SU-DHL-6 (cell line): Measurements from ENCODE around the gene TAF13.

Experiments
- H2AFZ ChIP-seq: fragments of 200-600 bp; sonication (generic); 2 replicates; pipeline ENCODE4 v1.6.1; 2014; ENCODE audit warnings: low read depth, mild to moderate bottlenecking, moderate library complexity, mixed read lengths, antibody characterized with exemption, low read length; ENCODE audit not compliant: severe bottlenecking
- H3F3A ChIP-seq: fragments of 200-600 bp; shearing (Covaris generic); 2 replicates; pipeline ENCODE4 v1.6.0; 2016; ENCODE audit warnings: antibody characterized with exemption, mild to moderate bottlenecking; ENCODE audit not compliant: insufficient read depth
- H3K27ac ChIP-seq: fragments of 200-600 bp; sonication (generic); 2 replicates; pipeline ENCODE4 v1.5.1; 2016; ENCODE audit warnings: low read depth, mild to moderate bottlenecking, low read length, moderate library complexity, mixed read lengths
- H3K27me3 ChIP-seq: fragments of 200-600 bp; sonication (generic), shearing (Covaris generic); 2 replicates; pipeline ENCODE4 v1.6.0; 2014; ENCODE audit warnings: mild to moderate bottlenecking, low read length
- H3K36me3 ChIP-seq: fragments of 200-600 bp; sonication (generic); 2 replicates; pipeline ENCODE4 v1.6.1; 2014; ENCODE audit warnings: mild to moderate bottlenecking, low read length, mixed read lengths
- H3K4me2 ChIP-seq: fragments of 300-600, 200-600 bp; shearing (Covaris generic), sonication (generic); 2 replicates; pipeline ENCODE4 v1.6.0; 2014; ENCODE audit warnings: low read length, low read depth, mild to moderate bottlenecking; ENCODE audit not compliant: poor library complexity, severe bottlenecking
- H3K4me3 ChIP-seq: fragments of 200-600 bp; sonication (generic); 2 replicates; pipeline ENCODE4 v1.5.1; 2014; ENCODE audit warnings: antibody characterized with exemption, low read length, mild to moderate bottlenecking, mixed read lengths; ENCODE audit not compliant: insufficient read depth, poor library complexity, severe bottlenecking
- H3K79me2 ChIP-seq: fragments of 200-600 bp; sonication (generic); 2 replicates; pipeline ENCODE4 v1.6.1; 2014; ENCODE audit warnings: mild to moderate bottlenecking, low read length, moderate library complexity; ENCODE audit not compliant: insufficient read depth
- H3K9ac ChIP-seq: fragments of 200-600 bp; sonication (generic); 2 replicates; pipeline ENCODE4 v1.7.0; 2014; ENCODE audit warnings: mild to moderate bottlenecking, low read length
- H3K9me2 ChIP-seq: fragments of 200-600 bp; sonication (generic); replicated peaks from 2 replicates; pipeline ENCODE4 v1.6.1; 2014; ENCODE audit warnings: low read length; ENCODE audit not compliant: insufficient read depth
- H3K9me3 ChIP-seq: fragments of 200-600 bp; sonication (generic); 2 replicates; pipeline ENCODE4 v1.6.1; 2014; ENCODE audit warnings: low read length, mixed read lengths; ENCODE audit not compliant: insufficient read depth
- H4K20me1 ChIP-seq: fragments of 200-600 bp; sonication (generic); 2 replicates; pipeline ENCODE4 v1.6.1; 2014; ENCODE audit warnings: low read depth, mild to moderate bottlenecking, antibody characterized with exemption, low read length, moderate library complexity, mixed read lengths
- EZH2phosphoT487 ChIP-seq: fragments of 200-600 bp; sonication (generic), shearing (Covaris generic); conservative IDR thresholded peaks from 2 replicates; pipeline ENCODE4 v1.6.1; 2018; ENCODE audit warnings: mild to moderate bottlenecking, antibody characterized with exemption, low read length, moderate library complexity, mixed read lengths
- TF ChIP-seq, protein P1 (sequence below): fragments of 200-600 bp; sonication (generic); IDR thresholded peaks from one replicate; pipeline ENCODE4 v1.5.1; 2017; ENCODE audit warnings: antibody characterized with exemption, mild to moderate bottlenecking, low read length, moderate library complexity; ENCODE audit not compliant: insufficient read depth, poor library complexity, severe bottlenecking

The TAF13 gene

DNA sequence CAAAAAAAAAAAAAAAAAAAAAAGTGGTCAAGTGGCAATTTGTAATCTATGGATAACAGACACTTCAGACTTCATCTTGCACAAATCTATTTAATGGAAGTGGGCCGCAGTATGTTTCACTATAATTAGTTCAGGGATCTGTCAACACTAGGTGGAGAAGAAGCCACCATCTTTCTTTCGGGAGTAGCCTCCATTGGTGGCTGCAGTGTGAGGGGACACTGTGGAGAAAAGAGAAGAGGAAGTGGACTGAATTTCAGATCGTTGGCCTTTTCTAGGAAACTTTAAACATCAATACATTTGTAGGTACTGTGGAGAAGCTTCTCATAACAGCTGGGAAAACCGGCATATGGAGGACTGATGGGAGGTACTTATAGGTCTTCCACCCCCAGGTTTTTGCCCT, 30.1 kb upstream of the TAF13 start:
- H3K27me3 ChIP-seq = no peaks in the 10 kb centered on the region
- H2AFZ ChIP-seq = no peak overlapping the region
- no peak overlapping the region for H3K4me3 ChIP-seq
- no peak overlapping the region for H3K4me2 ChIP-seq
- no peaks in the 10 kb centered on the region for H3K9me3 ChIP-seq
- no peaks in the 10 kb centered on the region for H3K9me2 ChIP-seq
- H3K79me2 ChIP-seq = peaks cover 10% of the 10 kb centered on the region
- H3K9ac ChIP-seq = no peak overlapping the region
- peaks cover 10% of the 10 kb centered on the region; the same call in 1 of the 2 replicates for H3F3A ChIP-seq
- no peaks in the 10 kb centered on the region for H4K20me1 ChIP-seq
- H3K27ac ChIP-seq = no peak overlapping the region
- no peaks in the 10 kb centered on the region; the same call in 1 of the 2 replicates for H3K36me3 ChIP-seq
- TF ChIP-seq EZH2phosphoT487 = no peak
- TF ChIP-seq, protein P1, sequence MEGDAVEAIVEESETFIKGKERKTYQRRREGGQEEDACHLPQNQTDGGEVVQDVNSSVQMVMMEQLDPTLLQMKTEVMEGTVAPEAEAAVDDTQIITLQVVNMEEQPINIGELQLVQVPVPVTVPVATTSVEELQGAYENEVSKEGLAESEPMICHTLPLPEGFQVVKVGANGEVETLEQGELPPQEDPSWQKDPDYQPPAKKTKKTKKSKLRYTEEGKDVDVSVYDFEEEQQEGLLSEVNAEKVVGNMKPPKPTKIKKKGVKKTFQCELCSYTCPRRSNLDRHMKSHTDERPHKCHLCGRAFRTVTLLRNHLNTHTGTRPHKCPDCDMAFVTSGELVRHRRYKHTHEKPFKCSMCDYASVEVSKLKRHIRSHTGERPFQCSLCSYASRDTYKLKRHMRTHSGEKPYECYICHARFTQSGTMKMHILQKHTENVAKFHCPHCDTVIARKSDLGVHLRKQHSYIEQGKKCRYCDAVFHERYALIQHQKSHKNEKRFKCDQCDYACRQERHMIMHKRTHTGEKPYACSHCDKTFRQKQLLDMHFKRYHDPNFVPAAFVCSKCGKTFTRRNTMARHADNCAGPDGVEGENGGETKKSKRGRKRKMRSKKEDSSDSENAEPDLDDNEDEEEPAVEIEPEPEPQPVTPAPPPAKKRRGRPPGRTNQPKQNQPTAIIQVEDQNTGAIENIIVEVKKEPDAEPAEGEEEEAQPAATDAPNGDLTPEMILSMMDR = no peak

- Histone ChIP-seq H2AFZ (no peak overlapping the region), H3K9ac (no peak overlapping the region), H3K4me2 (no peak overlapping the region), H3K27ac (no peak overlapping the region), H3K9me2 (no peaks in the 10 kb centered on the region), H4K20me1 (no peaks in the 10 kb centered on the region), H3K27me3 (no peaks in the 10 kb centered on the region), H3K4me3 (no peak overlapping the region), H3K36me3 (no peaks in the 10 kb centered on the region; the same call in 1 of the 2 replicates), H3K79me2 (peaks cover 18% of the 10 kb centered on the region), H3K9me3 (no peaks in the 10 kb centered on the region), H3F3A (peaks cover 10% of the 10 kb centered on the region; the same call in 1 of the 2 replicates)
- TF ChIP-seq, protein P1 = no peak
- no peak for TF ChIP-seq EZH2phosphoT487
Measured at GRCh38 chr1:109104364-109105151, 28.8 kb upstream of the TAF13 start.

- H3K4me2 ChIP-seq = peak overlapping the region; percentile 85
- peak overlapping the region; percentile 87 for H3K9ac ChIP-seq
- H3K4me3 ChIP-seq = peak overlapping the region; percentile 80
- peak overlapping the region; percentile 98 for H2AFZ ChIP-seq
- no peaks in the 10 kb centered on the region for H3K9me3 ChIP-seq
- H3K9me2 ChIP-seq = no peaks in the 10 kb centered on the region
- H3K27me3 ChIP-seq = no peaks in the 10 kb centered on the region
- peak overlapping the region; percentile 65 for H3K27ac ChIP-seq
- H3K79me2 ChIP-seq = peaks cover 18% of the 10 kb centered on the region
- peaks cover 24% of the 10 kb centered on the region for H3F3A ChIP-seq
- no peaks in the 10 kb centered on the region; the same call in none of the 2 replicates for H3K36me3 ChIP-seq
- H4K20me1 ChIP-seq = no peaks in the 10 kb centered on the region
- TF ChIP-seq, protein P1 = peak; percentile 72
- no peak for TF ChIP-seq EZH2phosphoT487
Measured at GRCh38 chr1:109099938-109100773, 24.4 kb upstream of the TAF13 start.
